ENCODE results near the gene PROX2. TPM values are rescaled to one million over a fixed set of nuclear protein-coding genes. Genes with fewer than 3 reads are reported as not detected.

The PROX2 gene
- total and polyA plus RNA-seq, 10 donors: 0.06 to 0.43 (median 0.25) TPM; not detected in 6

DNA sequence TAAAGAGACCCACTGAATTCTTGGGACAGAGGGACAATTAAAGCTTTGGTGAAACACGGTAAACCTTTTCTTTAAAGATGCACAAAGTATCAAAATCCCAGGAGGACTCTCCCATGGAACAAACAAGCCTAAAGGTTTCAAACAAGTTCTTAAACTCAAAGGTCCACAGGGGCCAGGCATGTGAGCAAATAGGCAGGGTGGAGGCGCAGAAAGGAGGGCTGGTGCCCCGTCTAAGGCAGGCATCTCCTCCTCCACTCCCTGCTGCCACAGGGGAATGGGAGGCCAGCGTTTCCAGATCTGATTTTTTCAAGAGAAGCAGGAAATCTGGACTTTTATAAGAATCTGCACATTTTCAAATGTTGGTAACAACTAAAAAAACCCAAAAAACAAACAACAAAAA lies 39.5 kb upstream of the PROX2 start:
- intact Hi-C loops (cut with DNase I; ENCODE audit: low total_unique reads): no loop called here
- TF ChIP-seq POLR2A (IDR thresholded peaks at IDR 0.05): no peak
- TF ChIP-seq, protein P1, sequence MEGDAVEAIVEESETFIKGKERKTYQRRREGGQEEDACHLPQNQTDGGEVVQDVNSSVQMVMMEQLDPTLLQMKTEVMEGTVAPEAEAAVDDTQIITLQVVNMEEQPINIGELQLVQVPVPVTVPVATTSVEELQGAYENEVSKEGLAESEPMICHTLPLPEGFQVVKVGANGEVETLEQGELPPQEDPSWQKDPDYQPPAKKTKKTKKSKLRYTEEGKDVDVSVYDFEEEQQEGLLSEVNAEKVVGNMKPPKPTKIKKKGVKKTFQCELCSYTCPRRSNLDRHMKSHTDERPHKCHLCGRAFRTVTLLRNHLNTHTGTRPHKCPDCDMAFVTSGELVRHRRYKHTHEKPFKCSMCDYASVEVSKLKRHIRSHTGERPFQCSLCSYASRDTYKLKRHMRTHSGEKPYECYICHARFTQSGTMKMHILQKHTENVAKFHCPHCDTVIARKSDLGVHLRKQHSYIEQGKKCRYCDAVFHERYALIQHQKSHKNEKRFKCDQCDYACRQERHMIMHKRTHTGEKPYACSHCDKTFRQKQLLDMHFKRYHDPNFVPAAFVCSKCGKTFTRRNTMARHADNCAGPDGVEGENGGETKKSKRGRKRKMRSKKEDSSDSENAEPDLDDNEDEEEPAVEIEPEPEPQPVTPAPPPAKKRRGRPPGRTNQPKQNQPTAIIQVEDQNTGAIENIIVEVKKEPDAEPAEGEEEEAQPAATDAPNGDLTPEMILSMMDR (IDR thresholded peaks at IDR 0.05 in 8 of 11, conservative IDR thresholded peaks at IDR 0.05 in 3 of 11): no peak
- TF ChIP-seq POLR2AphosphoS5 (IDR thresholded peaks at IDR 0.05): no peak
- Histone ChIP-seq H3K27me3 (replicated peaks in 1 of 7) (no peaks in the 10 kb centered on the region), H3K4me1 (peaks cover 0 to 30% (median 18%) of the 10 kb centered on the region in 6 donors), H3K36me3 (no peaks in the 10 kb centered on the region), H3K27ac (no peak overlapping the region), H3K4me3 (no peak overlapping the region), H3K9me3 (no peaks in the 10 kb centered on the region)
- DNase-seq: no peak
- WGBS, 5 donors: 77 to 89% (median 84%) methylated on average over 4 of the region's 4 CpGs

DNA sequence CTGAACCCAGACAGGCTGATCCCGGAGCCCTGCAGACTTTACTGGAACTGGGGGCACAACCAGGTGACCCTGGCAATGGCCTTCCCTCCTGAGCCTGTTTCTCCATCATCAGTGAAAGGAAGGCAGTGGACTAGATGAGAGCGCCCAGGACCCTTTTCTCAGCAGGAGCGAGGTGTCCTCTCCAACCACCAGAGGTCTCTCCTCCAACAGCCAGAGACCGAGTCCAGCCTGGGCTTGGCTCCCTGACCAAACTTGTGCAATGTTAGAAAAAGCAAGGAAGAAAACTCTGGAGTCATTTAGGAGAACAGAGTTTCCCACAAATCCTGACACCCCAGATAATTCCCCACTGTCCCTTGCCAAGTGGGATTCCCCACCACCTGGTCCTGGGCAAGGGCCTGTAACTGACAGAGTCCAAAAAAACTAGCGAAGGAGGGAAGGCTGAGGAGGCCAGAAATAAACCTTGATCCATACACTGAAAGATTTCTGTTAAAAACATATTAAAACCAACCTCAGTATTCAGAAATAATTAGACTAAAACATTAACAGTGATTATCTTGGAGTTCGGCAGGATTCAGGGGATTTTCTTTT lies 38.1 kb upstream of the PROX2 start:
- no peak overlapping the region for H3K4me3 ChIP-seq
- TF ChIP-seq, protein P1 (IDR thresholded peaks at IDR 0.05 in 8 of 11, conservative IDR thresholded peaks at IDR 0.05 in 3 of 11): peak in 8 of 11 experiments; percentile 34 to 68 (median 54)
- no peak for TF ChIP-seq POLR2A (IDR thresholded peaks at IDR 0.05)
- no peaks in the 10 kb centered on the region for H3K9me3 ChIP-seq
- H3K4me1 ChIP-seq: peaks cover 0 to 37% (median 21%) of the 10 kb centered on the region in 6 donors
- no peaks in the 10 kb centered on the region for H3K36me3 ChIP-seq
- WGBS, 5 donors: 52 to 68% (median 64%) methylated on average over 6 of the region's 6 CpGs
- no peak for DNase-seq
- intact Hi-C loops (cut with DNase I; ENCODE audit: low total_unique reads): no loop called here
- no peak overlapping the region for H3K27ac ChIP-seq
- no peaks in the 10 kb centered on the region for H3K27me3 ChIP-seq (replicated peaks in 1 of 7)

DNA sequence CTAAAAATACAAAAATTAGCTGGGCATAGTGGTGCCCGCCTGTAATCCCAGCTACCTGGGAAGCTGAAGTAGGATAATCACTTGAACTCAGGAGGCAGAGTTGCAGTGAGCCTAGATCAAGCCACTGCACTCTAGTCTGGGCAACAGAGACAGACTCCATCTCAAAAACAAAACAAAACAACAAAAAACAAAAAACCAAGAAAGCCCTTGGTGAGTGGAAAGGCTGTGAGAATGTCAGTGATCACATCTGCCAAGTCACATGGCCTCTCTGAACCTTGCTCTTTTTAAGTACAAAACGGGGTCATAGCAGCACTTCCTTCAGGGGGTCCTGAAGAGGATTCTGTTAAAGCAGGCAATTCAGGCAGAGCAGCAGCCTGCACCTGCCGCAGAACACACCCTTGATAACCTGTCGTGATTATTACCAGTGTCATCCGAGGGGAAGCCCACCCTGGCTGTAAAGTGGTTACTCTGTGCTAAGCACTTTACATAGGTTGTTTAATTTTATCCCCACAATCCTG lies 37.5 kb upstream of the PROX2 start:
- WGBS, 5 donors: 70 to 77% (median 73%) methylated on average over 5 of the region's 5 CpGs
- H3K9me3 ChIP-seq: no peaks in the 10 kb centered on the region
- H3K4me3 ChIP-seq: no peak overlapping the region
- no peaks in the 10 kb centered on the region for H3K36me3 ChIP-seq
- TF ChIP-seq, protein P1 (IDR thresholded peaks at IDR 0.05 in 8 of 11, conservative IDR thresholded peaks at IDR 0.05 in 3 of 11): no peak
- TF ChIP-seq POLR2A (IDR thresholded peaks at IDR 0.05) (no peak), POLR2AphosphoS5 (IDR thresholded peaks at IDR 0.05) (no peak)
- intact Hi-C loops (cut with DNase I; ENCODE audit: low total_unique reads): no loop called here
- H3K27ac ChIP-seq: no peak overlapping the region
- H3K27me3 ChIP-seq (replicated peaks in 1 of 7): no peaks in the 10 kb centered on the region
- no peak for DNase-seq
- H3K4me1 ChIP-seq: peaks cover 0 to 43% (median 21%) of the 10 kb centered on the region in 6 donors

DNA sequence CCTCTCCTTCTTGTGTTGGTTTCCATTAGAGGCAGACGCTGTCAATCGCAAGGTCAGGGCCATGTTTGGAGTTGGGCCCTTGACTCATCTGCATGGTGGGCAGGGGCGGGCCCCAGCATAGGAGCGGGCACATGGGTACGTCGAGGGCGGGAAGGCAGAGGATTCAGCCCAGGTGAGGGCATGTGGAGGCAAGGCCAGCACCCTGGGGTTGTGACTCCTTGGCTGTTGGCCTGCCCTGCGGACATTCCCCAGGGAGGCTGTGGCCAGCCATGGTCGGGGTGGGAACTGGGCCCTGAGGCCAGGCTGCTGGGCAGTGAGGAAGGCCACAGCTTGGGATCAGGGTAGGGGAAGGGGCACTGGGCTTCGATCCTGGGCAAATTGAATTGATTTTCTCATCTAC lies 36.9 kb upstream of the PROX2 start:
- TF ChIP-seq POLR2AphosphoS5 (IDR thresholded peaks at IDR 0.05): no peak
- no peak for TF ChIP-seq POLR2A (IDR thresholded peaks at IDR 0.05)
- TF ChIP-seq, protein P1 (IDR thresholded peaks at IDR 0.05 in 8 of 11, conservative IDR thresholded peaks at IDR 0.05 in 3 of 11): no peak

More for the DNA sequence above, 36.9 kb upstream of the PROX2 start:
- 92 to 94% (median 93%) methylated on average over 8 to 10 of the region's 10 CpGs for WGBS, 5 donors
- Histone ChIP-seq H3K27ac (no peak overlapping the region), H3K27me3 (replicated peaks in 1 of 7) (no peaks in the 10 kb centered on the region), H3K4me3 (no peak overlapping the region), H3K4me1 (peaks cover 0 to 43% (median 18%) of the 10 kb centered on the region in 6 donors), H3K9me3 (no peaks in the 10 kb centered on the region), H3K36me3 (no peaks in the 10 kb centered on the region)
- DNase-seq: peak; percentile 66
- intact Hi-C loops (cut with DNase I; ENCODE audit: low total_unique reads): no loop called here

All from spleen (tissue), 11 donors.